Fibroblast of mammary gland (primary cell): ENCODE data around the gene GAD2.

ENCODE experiments used
- DNase-seq: peaks from one replicate; pipeline ENCODE4 v3.0.0-alpha.2; 2010; ENCODE audit warnings: low read depth
- H3K4me3 ChIP-seq: 2 replicates; pipeline ENCODE4 v1.5.1; 2011; ENCODE audit warnings: low read depth, mild to moderate bottlenecking, low read length, moderate library complexity; ENCODE audit not compliant: control insufficient read depth
- TF ChIP-seq, protein P1 (sequence below): conservative IDR thresholded peaks from 2 replicates; pipeline ENCODE4 v1.5.1; 2011; ENCODE audit warnings: low read depth, low read length, inconsistent platforms; ENCODE audit not compliant: control insufficient read depth, insufficient read depth

GAD2 gene

DNA sequence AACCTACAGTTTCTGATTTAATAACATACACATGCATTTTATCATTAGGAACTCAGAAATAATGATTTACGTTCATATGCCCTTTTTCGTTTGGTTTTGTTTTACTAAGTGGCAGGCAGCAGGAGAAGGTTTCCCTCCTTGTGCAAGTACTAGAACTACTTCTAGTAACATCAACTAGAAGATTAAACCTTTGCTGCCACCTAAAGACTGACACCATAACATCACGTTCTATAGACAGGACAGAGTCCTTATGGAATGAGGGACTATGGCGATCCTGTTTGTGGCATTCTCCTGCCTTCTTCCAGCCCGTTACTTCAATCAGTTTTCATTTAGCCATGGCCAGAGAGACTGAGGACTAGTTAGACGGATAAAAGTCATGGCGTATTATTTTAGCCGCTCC, 53.2 kb downstream of the GAD2 start:
- H3K4me3 ChIP-seq: no peak overlapping the region
- TF ChIP-seq, protein P1, sequence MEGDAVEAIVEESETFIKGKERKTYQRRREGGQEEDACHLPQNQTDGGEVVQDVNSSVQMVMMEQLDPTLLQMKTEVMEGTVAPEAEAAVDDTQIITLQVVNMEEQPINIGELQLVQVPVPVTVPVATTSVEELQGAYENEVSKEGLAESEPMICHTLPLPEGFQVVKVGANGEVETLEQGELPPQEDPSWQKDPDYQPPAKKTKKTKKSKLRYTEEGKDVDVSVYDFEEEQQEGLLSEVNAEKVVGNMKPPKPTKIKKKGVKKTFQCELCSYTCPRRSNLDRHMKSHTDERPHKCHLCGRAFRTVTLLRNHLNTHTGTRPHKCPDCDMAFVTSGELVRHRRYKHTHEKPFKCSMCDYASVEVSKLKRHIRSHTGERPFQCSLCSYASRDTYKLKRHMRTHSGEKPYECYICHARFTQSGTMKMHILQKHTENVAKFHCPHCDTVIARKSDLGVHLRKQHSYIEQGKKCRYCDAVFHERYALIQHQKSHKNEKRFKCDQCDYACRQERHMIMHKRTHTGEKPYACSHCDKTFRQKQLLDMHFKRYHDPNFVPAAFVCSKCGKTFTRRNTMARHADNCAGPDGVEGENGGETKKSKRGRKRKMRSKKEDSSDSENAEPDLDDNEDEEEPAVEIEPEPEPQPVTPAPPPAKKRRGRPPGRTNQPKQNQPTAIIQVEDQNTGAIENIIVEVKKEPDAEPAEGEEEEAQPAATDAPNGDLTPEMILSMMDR: peak; percentile 2
- DNase-seq: peak; percentile 33

DNA sequence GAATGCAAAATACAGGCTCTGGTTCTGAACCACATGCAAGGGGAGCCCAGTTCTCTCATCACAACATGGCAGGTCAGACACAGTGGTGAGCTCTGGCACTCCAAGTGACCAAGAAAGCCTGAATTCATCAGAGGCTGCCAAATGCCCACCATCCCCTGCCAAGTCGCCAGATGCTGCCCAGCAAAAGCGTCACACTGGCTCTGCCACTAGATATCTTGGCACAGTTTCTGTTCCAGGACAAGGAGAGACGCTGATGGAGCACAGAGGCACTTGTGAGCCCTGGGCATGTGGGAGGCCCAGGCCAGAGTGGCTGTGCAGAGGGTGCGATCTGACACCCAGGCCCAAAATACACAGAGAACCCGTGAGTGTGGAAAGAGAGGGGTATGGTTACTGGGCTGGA, 57.8 kb downstream of the GAD2 start:
- TF ChIP-seq, protein P1: no peak
- no peak for DNase-seq
- no peak overlapping the region for H3K4me3 ChIP-seq

DNA sequence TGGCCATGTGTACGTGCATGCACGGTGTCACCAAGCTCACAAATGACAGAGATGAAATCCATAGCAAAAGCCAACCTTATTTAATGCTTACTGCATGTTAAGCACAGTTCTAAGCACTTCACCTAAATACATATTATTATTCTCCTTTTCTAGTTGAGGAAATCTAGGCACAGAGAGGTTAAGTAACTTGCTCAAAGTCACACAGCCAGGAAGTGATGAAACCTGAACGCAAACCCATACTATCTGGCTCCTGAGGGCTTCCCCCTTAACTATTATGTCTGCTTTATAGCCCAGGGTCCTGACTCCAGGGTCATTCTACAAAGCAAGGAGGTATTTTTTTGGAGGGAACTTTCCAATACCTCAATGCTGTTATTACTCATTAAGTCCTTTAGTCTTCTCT, 61.7 kb downstream of the GAD2 start:
- no peak for DNase-seq
- TF ChIP-seq, protein P1: no peak

DNA sequence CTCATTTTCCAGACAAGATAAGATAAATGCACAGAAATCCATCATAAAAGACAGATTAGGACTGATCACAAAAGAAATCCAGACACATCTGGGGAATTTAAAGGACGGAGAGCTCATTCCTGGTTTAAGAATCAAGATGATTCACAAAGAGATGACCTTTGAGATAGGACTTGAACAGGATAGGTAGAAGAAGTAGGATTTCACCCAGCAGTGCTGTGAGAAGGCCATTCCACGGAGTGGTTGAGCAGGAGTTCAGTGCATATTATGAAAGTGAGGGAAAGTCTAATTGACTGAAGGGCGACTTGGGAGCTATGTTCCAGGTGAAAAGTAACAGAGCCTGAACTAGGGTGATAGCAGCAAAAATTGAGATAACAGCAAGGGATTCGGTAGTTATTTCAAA, 73.7 kb downstream of the GAD2 start:
- no peak overlapping the region for H3K4me3 ChIP-seq
- TF ChIP-seq, protein P1: no peak
- DNase-seq: no peak

More for the DNA sequence above, 61.7 kb downstream of the GAD2 start:
- no peak overlapping the region for H3K4me3 ChIP-seq

DNA sequence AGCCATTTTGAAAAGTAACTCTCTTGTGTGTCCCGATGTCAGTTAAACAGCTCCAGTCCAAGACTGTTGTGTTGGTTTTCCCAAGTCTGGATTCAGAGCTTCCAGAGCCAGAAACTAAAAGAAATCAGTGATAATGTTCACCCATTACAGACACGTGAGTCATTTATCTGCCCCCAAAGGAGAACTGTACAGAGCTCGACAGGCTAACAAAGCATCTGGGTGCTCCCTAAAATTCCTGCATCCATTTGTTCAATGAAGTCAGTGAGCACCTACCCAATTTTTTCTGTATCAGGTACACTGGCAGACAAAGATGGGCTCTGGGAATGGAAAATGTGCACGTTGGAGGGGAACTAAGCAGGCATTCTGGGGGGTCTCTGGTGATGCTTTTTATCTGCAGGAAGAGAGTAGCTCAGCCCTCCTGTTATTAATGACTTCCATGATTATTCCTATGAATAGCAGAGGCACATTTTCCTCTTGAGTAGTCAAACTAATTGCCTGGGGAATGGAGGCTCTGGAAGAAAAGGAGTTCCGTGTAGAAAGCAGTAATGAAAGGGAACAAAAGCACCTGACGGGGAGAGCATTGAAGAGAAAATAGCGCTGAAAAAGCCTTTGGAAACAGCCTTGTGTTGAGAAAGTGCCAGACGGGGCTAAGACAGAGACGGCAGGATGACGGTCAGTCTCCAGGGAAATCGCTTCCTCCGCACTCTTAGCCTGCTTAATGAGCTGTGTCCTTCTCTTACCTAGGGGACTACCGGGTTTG, 75.3 kb downstream of the GAD2 start:
- TF ChIP-seq, protein P1: no peak
- no peak overlapping the region for H3K4me3 ChIP-seq
- DNase-seq: no peak

DNA sequence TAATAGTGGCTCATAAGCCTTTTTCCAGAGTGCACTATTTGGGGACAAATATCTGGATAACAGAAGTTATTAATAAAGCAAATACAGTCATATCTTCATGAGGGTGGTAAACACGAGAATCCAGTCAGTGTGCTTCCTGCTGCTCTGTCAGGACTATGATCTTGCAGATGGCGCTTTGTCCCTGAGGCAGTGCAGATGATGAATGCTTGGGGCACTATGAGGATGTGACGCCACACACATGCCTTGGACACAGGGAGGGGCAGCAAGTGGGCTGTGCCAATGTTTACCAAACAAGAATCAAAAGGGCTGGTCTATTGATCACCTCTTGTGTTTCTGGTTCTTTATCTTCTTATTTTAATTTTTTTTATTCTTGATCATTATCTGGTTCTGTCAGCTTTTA, 79.8 kb downstream of the GAD2 start:
- H3K4me3 ChIP-seq: no peak overlapping the region
- DNase-seq: no peak
- TF ChIP-seq, protein P1: no peak
